Measurements from ENCODE around the gene CLBA1.

The CLBA1 gene

DNA sequence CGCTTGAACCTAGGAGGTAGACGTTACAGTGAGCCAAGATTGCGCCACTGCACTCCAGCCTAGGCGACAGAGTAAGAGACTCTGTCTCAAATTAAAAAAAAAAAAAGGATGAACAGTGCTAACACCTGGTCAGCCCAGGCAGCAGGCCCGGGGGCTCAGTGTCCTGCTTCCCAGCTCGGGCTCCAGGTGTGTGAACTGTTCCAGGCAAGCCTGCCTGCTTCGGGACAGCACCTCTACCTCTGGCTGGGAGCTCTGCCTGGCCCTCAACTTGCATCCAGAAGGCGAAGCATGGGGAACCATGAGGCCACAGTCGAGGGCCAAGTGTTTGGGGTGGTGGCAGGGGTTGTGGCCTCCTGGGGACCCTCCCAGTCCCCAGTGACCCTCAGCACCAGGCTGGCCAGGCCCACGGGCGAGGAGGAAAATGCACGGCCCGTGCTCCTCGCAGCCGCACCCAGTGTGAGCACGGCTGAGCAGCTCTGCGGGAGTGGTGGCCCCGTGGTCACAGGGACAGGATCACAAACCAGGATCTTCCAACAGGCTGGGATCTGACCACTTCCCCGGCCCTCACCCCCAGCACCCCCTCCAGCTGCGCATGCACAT lies 19.8 kb downstream of the CLBA1 start:
- DNase-seq (ENCODE audit: low read depth in 2 of 2): no peak

DNA sequence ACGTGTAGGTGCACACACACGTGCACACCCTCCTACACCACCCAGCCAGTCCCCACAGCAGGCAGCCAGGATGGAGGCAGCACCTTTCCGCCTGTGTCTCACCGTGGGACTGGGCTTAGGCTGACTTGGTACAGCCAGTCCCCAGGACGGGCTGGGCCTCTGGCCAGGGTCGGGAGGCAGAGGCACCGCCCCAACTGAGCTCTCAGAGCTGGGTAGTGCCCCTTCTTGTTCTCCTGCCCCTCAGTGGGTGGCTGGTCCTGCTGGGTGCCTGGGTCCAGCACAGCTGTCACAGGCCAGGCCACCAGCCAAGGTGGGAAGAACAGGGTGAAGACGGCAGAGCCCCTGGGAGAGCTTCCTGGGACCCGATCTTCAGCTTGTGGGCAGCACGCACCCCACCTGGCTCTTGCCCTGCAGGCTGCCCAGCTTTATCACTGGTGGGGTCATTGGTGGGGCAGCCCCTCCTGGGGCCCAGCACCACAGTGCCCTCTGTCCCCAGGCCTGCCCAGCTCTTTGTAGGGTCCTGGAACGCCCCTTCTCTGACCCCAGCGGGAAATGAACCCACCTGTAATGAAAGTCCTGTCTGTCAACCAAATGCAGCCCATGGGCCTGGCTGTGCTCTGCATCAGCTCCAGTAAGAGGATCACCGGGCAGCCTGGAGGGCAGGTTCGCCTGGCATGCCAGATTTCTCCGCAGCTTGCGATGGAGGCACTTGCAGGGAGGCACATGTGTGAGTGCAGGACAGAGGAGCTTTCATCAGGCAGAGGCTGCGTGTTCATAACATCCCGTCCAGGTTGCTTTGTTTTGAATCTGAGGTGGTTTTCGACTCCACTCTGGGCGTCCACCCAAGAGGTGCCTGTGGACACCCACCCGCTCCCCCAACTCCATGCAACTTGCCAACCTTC lies 20.6 kb downstream of the CLBA1 start:
- DNase-seq (ENCODE audit: low read depth in 2 of 2): no peak

DNA sequence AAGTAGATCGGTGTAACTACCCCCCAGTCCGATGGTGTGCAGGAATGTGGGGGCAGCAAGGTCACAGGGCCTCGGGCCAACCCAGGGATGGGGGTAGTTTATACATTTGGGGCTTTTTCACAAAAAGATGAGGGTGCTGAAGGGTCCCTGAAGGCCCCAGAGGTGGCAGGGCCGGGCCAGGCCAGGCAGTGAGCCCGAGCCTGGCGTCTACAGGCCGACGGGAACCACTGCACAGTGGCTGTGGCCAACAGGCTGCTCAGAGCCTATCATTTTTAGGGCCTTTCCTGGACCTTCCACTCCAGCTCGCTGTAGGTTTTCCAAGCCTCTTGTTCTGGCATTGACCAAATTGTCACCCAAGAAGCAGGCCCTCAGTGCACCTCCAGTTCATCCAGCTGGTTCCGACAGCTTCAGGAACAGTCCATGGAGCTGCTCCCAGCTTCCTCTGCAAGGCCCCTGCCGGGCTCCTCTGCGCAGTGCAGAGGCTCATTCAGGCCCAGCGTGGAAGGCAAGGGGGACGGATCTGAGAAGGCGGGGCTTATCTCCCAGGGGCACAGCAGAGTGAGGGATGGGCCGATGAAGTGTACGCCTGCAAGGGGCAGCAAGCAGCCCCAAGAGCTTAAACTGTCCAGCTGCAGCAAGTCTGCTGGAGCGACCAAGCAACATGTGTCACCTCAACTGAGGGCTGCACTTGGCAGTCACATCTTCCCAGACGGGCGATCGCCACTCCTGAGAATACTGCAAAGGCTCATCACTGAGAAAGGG lies 21.4 kb downstream of the CLBA1 start:
- DNase-seq (ENCODE audit: low read depth in 2 of 2): no peak

DNA sequence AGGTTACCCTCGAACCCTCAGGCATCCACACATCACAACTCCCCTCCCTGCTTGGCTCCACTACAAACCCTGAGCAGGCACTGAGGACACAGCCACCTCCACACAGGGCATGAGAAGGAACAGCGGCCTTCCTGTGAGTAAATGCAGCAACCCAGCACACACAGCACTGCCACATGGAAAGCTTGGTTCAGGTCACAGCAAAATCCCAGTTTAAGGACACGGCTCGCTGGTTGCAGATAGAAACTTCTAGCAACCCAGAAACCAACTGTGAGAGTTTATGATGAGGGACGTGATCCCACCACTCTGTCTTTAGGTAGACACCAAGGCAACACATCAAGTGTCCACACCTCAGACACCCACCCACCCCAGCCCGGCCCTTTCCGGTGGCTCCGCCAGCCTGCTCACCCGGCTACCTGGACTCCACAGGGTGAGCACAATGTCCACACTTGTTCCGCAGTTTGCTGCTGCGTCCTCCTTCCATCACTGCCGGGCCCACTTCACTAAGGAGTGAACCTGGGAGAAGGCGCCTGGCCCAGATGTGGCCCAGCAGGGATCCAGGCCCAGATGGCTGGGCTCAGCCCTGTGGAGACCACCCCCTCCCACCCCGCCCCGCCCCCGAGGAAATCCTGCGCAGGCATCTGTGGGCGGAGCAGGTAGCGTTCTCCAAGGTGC lies 22.1 kb downstream of the CLBA1 start:
- DNase-seq (ENCODE audit: low read depth in 2 of 2): no peak

DNA sequence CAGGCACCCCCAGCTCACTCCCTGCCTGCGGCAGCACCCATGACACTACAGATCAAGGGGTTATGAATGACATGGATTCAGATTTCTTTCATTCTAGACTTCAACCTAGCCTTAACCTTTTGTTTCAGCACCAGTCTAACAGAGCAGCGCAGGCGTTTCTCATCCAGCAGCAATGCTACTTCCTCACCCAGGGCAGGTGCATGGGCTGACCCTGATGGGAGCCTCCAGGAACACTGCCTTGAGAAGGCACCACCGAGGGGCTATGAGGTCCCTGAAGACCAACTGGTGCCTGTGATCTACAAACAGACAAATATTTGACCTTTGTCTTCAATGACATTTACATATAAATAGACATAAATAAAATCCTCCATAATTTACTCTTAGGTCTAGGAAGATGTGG lies 24.5 kb downstream of the CLBA1 start:
- DNase-seq (ENCODE audit: low read depth in 2 of 2): no peak

DNA sequence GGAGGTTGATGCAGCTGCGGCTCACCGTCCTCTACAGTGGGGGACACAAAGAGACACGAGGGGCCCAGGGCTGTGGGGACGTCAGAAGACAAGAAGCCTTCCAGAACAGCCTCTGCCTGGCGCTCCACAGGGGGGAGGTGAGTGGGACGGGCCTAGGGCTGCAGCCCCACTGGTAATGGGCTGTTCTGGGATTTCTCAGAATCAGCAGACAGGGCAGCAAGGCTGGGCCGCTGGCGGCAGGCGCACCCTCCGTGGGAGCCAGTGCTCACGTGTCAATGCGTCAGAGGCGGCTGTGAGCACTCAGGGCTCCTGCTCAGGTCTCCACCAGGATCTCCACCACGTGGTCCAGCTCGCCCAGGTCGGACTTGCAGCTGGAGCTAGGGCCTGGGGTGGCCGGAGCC lies 25.3 kb downstream of the CLBA1 start:
- no peak for DNase-seq (ENCODE audit: low read depth in 2 of 2)

DNA sequence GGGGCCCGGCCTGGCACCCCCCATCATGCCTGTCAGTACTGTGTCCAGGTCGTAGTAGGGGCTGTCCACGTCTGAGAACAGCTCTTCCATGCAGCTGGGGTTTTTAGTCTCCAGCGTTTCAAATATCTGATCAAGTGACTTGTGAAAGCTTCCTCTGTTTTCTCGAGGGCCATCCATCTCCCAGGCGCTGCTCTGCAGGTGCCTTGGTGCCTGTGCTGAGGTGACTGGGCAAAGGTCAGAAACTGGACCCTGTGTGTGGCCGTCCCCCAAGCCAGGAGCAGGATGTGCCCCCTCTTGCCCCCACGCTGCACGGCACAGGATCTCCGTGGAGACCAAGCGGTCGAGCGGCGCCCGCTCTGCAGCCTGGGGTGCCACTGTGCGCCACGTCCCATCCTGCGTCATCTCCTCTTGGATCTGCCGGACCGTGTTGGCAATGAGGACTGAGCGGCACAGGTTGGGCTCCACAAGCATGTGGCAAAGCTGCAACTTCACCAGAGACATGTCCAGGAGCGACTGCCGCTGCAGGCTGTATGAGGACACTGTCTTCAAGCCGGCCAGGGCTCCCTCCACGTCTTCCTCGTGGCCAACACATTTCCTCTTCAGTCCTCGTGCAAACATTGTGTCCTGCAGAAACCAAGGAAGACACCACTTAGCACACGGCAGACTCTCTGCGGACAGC lies 25.9 kb downstream of the CLBA1 start:
- no peak for DNase-seq (ENCODE audit: low read depth in 2 of 2)

DNA sequence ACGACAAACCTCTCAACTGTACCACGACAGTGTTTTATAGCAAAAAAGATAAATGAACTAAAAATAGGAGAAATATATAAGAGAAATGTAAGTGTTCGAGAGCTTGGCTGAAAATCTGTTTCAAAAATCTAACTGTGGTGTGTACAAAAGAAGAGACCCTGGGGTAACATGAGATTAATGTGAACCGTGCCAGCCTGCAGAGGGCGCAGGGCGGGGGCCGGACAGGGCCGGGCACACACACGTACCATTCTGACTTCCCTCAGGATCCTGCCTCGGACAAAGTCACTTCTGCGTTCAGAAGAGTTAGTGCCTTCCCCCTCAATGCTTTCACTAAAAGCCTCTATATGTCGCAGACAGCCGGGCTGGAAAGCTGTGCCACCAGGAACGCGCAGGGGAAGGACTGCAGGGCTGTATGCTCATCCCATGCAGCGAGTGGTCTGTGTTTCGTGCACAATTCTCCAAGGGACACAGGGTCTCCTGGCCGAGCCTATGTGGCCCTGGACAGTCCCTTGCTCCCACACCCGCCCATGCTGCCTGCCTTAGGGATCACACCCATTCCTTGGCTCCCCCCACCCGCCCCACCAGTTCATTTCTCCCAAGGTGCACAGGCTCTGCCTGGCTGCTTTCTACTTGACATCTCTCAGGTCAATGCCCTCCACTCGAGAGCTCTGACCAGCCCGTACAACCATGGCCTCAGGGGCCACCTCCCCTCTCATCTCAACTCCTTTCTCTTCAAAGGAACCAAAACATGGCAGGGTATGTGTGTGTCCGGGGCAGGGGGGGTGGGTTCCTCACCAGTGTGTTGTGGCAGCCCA lies 26.8 kb downstream of the CLBA1 start:
- DNase-seq (ENCODE audit: low read depth in 2 of 2): no peak

DNA sequence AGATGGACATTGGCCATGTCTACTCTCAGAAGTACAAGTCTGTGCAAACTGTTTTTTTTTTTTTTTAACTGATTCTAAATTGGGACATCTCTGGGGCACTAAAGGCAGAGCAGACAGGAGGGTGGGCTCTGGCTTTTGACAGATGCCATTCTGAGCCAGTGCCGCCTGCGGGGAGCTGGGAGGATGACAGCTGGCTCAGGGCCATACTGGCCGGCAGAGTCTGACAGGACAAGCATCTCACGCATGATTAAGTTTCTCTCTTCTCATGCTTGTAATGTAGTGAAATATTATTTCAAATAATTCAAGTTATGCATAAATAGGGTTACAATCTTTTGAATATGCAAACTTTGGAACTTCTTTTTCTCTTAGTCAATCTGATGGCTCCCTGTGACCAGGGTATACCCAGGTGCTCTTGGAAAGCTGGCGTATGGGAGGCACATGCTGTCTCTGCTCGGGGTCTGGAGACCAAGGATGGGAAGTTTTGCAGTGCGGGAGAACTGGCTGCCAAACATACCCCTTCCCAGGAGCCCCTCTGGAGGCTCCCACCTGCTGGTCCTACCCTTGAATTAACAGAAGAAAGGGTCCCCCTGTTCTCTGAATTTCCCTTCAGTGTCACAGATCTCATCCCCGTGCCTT lies 27.7 kb downstream of the CLBA1 start:
- no peak for DNase-seq (ENCODE audit: low read depth in 2 of 2)

DNA sequence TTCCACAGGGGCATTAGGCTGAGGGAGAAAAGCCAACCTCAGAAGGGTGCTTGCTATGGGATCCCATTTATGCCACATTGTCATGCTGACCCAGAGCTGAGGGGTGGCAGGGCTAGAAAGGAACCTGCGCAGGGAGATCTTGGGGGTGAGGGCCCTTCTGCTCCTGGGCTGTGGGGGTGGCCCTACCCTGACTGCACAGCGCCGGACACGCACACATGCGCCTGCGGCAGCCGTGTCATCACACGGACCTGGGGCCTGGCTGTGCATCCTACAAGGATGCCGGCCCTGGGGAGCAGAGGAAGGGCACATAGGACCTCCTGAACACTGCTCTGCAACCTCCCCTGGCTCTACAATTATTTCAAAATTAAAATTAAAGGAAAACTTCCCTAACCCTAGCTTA lies 28.4 kb downstream of the CLBA1 start:
- no peak for DNase-seq (ENCODE audit: low read depth in 2 of 2)

DNA sequence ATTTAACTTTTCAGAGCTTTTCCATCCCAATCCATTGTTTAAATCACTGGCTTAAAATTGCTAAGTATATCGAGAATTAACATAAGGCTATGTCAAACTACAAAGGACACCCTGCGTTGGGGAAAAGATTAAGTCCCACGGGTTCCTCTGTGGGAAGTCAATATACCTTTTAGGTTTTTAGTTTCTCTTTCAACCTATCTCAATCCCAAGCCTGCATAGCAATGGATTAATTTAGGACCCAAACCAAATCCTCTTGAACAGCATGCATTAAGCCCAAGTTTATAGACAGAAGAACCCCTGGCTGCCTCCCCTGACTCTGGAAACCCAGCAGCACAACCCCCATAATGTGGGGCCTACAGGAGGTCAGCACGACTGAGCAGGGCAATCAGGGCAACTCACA lies 29.0 kb downstream of the CLBA1 start:
- no peak for DNase-seq (ENCODE audit: low read depth in 2 of 2)

DNA sequence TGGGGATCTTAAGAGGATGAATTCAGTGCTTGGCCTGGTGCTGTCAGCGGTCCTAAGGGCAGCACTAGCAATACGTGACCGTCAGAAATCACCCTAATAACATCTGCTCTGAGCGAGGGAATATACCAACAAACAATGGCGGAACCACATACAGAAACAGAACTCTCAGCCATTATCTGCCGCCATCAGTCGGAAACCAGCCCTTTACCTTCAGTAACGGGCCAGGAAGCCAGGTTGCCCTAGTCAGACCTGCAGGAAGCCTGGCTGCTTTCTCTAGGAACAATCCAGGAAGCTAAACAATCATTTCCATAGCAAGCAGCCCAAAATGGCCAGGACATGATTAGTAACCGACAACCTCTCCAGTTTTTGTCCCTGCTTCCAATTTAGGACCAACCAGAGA lies 29.7 kb downstream of the CLBA1 start:
- DNase-seq (ENCODE audit: low read depth in 2 of 2): no peak

DNA sequence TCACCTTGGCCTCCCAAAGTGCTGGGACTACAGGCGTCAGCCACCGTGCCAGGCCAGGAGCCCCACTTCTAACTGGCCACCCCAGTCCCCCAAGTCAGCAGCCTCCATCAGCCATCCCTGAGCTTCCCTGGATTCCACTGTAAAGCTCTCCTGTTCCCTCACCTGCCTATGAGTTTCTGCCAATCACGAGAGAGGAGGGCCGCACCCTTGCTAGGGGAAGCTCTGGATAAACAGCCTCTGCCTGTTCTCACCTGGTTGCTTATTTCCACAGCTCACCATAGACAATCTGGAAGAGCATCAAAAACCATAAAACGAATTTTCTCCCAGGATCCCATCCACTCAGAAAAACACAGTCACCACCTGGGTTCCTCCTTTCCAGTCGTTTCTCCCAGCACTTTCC lies 30.3 kb downstream of the CLBA1 start:
- DNase-seq (ENCODE audit: low read depth in 2 of 2): no peak

DNA sequence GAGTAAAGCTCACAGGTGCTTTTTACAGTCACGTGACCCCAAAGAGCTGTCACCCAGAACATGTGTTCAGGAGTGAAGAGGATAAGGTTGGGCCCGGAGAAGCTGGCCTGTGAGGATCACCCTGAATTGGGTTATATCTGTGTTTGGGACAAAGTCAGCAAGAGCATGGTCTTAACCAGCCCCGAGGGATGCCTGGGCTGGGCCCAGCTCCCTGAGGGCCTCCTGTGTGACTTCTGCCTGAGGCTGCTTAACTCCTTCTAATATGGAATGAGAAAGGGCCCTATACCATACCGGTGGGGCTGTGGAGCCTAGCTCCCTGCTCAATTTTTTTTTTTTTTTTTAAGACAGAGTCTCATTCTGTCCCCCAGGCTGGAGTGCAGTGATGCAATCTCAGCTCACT lies 32.8 kb downstream of the CLBA1 start:
- DNase-seq (ENCODE audit: low read depth in 2 of 2): no peak

DNA sequence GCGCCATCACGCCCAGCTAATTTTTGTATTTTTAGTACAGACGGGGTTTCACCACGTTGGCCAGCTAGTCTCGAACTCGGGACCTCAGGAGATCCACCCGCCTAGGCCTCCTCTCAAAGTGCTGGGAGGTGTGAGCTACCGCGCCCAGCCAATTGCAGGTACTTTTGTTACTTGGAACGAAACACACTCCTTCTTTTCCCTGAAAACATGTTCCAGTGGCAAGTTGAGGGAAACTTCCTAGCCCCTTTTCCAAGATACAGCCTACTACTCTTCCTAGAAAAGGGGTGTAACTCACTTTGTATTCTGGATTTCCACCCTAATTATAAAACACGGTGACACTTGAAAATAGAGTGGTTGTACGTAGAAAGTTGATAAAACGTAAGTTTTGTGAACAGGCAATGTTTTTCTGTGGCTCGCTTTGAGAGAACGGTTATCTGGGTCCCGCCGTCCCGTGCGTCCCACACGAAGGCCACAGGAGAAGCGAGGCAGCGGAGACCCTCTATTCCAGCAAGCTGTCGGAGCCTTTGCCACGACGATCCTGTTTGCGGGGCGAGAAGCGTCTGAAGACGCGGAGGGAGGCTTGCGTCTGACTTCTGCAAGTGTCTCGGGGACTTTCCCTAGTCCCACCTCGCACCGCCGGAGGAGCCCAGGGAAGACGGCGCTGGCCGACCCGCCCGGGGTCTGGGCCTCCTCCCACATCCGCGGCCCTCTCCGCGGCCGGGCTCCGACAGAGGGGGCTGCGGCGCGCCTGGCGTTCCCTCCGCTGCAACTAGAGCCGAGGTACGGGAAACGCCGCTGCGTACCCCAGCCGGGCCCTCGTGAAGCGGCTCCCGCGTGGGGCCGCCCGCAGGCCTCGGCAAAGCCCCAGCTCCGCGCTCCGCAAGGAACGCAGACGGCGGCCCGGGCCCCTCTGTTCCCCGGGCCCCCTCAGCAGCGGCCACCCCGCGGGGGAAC lies 34.5 kb downstream of the CLBA1 start:
- DNase-seq (ENCODE audit: low read depth in 2 of 2): peak; percentile 29 to 41

DNA sequence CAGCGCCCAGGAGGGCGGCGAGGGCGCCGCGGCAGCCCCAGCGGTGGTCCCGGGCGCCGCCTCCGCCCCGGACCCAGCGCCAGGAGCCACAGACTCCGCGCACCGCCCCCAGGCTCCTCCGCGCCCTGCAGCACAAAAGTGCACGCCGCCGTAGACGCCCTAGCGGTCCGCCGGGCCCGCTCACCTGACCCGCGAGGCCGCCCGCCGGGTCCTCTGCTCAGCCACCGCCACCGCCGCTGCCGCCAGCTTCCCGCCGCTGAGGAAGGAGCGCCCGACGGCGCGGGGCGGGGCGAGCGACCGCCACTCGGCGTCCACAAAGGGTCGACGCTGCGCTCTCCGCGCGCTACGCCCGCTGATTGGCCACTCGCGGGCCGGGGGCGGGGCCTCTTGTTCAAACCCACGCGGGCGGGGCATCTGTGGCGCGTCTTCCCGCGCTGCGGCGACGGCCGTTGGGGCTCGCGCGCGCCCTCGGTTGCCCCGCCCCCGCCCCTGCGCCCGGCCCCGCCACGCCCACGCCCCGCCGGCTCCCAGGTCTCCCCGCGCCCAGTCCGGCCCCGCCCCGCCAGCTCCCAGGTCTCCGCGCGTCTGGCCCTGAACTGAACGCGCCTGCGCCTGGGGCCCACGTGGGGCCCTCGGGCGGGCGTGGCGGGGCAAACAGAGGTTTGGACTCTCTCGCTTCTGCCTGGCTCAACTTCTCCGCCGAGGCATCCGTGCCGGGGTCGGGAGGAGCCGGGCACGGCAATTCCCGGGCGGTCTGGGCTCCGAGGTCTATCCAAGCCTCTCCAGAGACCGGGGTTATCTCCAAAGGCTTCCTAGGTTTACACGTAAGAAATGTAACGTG lies 35.4 kb downstream of the CLBA1 start, which contains the start of gene CDCA4:
Gene CDCA4, minus strand, starts transcription at position 269 of the 841 bp plus-strand sequence. CDS start 9,154 bp downstream, outside the sequence.
- DNase-seq (ENCODE audit: low read depth in 2 of 2): peak; percentile 98

DNA sequence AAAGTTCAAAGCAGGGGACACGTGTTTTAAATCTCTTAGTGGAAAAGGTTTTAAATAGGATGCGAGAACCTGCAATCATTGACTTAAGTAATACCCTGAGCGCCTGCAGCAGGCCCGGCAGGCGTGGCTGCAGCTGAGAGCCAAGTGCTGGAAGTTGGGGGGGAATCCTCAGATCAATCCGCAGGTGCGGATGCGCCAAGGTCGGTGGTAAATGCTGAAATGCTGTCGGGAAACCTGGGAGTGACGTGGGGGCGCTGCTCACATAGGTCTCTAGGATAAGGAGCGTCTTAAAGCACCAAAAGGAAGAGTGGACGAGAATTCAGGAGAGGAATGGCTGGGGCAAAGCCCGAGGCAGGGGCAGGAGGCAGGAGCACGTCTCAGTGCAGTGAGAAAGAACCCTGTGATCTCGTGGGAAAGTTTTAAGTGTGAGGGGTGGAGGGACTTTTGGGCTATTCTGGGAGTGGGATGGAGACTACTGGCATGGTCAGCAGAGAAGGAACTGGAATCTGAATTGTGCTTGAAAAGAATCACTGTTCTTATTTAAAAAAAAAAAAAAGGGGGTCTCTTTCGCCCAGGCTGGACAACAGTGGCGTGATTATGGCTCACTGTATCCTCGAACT lies 36.2 kb downstream of the CLBA1 start:
- no peak for DNase-seq (ENCODE audit: low read depth in 2 of 2)

DNA sequence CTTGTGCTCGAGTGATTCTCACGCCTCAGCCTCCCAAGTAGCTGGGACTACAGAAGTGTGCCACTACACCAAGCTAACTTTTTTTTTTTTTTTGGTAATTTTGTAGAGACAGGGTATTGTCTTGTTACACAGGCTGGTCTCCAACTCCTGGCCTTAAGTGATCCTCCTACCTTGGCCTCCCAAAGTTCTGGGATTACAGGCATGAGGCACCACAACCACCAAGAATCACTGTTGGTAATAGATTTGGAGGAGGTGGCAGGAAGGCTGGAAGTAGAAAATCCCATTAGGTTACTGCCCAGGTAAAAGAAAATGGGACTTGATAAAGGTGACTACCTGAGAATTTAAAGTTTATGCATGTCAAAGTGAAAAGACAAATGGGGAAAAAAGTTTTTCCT lies 36.7 kb downstream of the CLBA1 start:
- DNase-seq (ENCODE audit: low read depth in 2 of 2): no peak
